Stomach smooth muscle (tissue), 2 donors: Measurements from ENCODE around the gene TMEM63A.

Source experiments
- H3K27ac ChIP-seq: one replicate; pipeline ENCODE4 v1.7.0; 2013; ENCODE audit warnings: mild to moderate bottlenecking, low read length, inconsistent platforms
- H3K27me3 ChIP-seq, 2 donors: one replicate each; pipeline ENCODE4 v1.7.0; 2013; ENCODE audit warnings: low read length in 2 of 2; ENCODE audit not compliant: insufficient read depth in 2 of 2, control insufficient read depth in 1 of 2
- H3K36me3 ChIP-seq, 2 donors: one replicate each; pipeline ENCODE4 v1.7.0; 2013; ENCODE audit warnings: low read length in 2 of 2; ENCODE audit not compliant: control insufficient read depth in 2 of 2, insufficient read depth in 2 of 2
- H3K4me1 ChIP-seq: one replicate; pipeline ENCODE4 v1.7.0; 2013; ENCODE audit warnings: low read length; ENCODE audit not compliant: control insufficient read depth, insufficient read depth
- H3K4me3 ChIP-seq, 2 donors: one replicate each; pipeline ENCODE4 v1.7.0; 2013; ENCODE audit warnings: low read length in 2 of 2
- H3K9ac ChIP-seq, 2 donors: one replicate each; pipeline ENCODE4 v1.7.0; 2013; ENCODE audit warnings: low read length in 2 of 2, mild to moderate bottlenecking in 1 of 2
- H3K9me3 ChIP-seq, 2 donors: one replicate each; pipeline ENCODE4 v1.7.0; 2013; ENCODE audit warnings: low read length in 2 of 2; ENCODE audit not compliant: control insufficient read depth in 2 of 2
- donor health status: healthy.
- donor health status: Pancreatic carcinoma.

Gene TMEM63A

GRCh38 chr1:225883616-225884265 lies 1.6 kb upstream of the TMEM63A start:
- H3K9ac ChIP-seq = peak overlapping the region in 1 of 2 donors; percentile 77
- no peaks in the 10 kb centered on the region for H3K9me3 ChIP-seq
- no peak overlapping the region for H3K27ac ChIP-seq
- H3K27me3 ChIP-seq = no peaks in the 10 kb centered on the region
- H3K36me3 ChIP-seq = no peaks in the 10 kb centered on the region
- peaks cover 30% of the 10 kb centered on the region for H3K4me1 ChIP-seq
- peak overlapping the region in 1 of 2 donors; percentile 94 for H3K4me3 ChIP-seq

GRCh38 chr1:225882694-225883615 lies 775 bp upstream of the TMEM63A start:
- H3K27me3 ChIP-seq = no peaks in the 10 kb centered on the region
- peak overlapping the region; percentile 77 to 85 for H3K9ac ChIP-seq
- H3K4me3 ChIP-seq = peak overlapping the region; percentile 94
- H3K9me3 ChIP-seq = no peaks in the 10 kb centered on the region
- H3K36me3 ChIP-seq = no peaks in the 10 kb centered on the region
- H3K27ac ChIP-seq = peak overlapping the region; percentile 64
- peaks cover 38% of the 10 kb centered on the region for H3K4me1 ChIP-seq

GRCh38 chr1:225881081-225881958 lies 860 bp downstream of the TMEM63A start:
- Histone ChIP-seq H3K4me3 (peak overlapping the region; percentile 94), H3K36me3 (peaks cover 3 to 6% of the 10 kb centered on the region in 2 donors), H3K27ac (peak overlapping the region; percentile 64), H3K9me3 (no peaks in the 10 kb centered on the region), H3K9ac (peak overlapping the region; percentile 77 to 83), H3K4me1 (peaks cover 48% of the 10 kb centered on the region), H3K27me3 (no peaks in the 10 kb centered on the region)

GRCh38 chr1:225880636-225881035 lies 1.5 kb downstream of the TMEM63A start:
- H3K4me1 ChIP-seq = peaks cover 48% of the 10 kb centered on the region
- H3K4me3 ChIP-seq = peak overlapping the region; percentile 94
- peak overlapping the region; percentile 75 to 77 for H3K9ac ChIP-seq
- no peaks in the 10 kb centered on the region for H3K9me3 ChIP-seq
- H3K27ac ChIP-seq = peak overlapping the region; percentile 64
- H3K36me3 ChIP-seq = peaks cover 5 to 8% of the 10 kb centered on the region in 2 donors
- no peaks in the 10 kb centered on the region for H3K27me3 ChIP-seq

GRCh38 chr1:225880222-225880588 lies 2.0 kb downstream of the TMEM63A start:
- Histone ChIP-seq H3K9me3 (no peaks in the 10 kb centered on the region), H3K9ac (peak overlapping the region; percentile 9 to 75), H3K4me1 (peaks cover 48% of the 10 kb centered on the region), H3K27ac (peak overlapping the region; percentile 37), H3K36me3 (peaks cover 5 to 12% of the 10 kb centered on the region in 2 donors), H3K4me3 (peak overlapping the region; percentile 94), H3K27me3 (no peaks in the 10 kb centered on the region)

- Histone ChIP-seq H3K27ac (peak overlapping the region; percentile 37), H3K9me3 (no peaks in the 10 kb centered on the region), H3K4me3 (peak overlapping the region; percentile 8 to 14), H3K36me3 (peaks cover 5 to 14% of the 10 kb centered on the region in 2 donors), H3K9ac (peak overlapping the region; percentile 9 to 75), H3K27me3 (no peaks in the 10 kb centered on the region), H3K4me1 (peaks cover 48% of the 10 kb centered on the region)
These were observed 2.5 kb downstream of the TMEM63A start for GRCh38 chr1:225879521-225880221.

GRCh38 chr1:225878282-225878681 lies 3.9 kb downstream of the TMEM63A start:
- Histone ChIP-seq H3K4me1 (peaks cover 48% of the 10 kb centered on the region), H3K4me3 (no peak overlapping the region), H3K9ac (peak overlapping the region in 1 of 2 donors; percentile 55), H3K9me3 (no peaks in the 10 kb centered on the region), H3K36me3 (peaks cover 15 to 26% of the 10 kb centered on the region in 2 donors), H3K27me3 (no peaks in the 10 kb centered on the region), H3K27ac (no peak overlapping the region)

GRCh38 chr1:225877580-225877979 lies 4.6 kb downstream of the TMEM63A start:
- Histone ChIP-seq H3K9ac (peak overlapping the region in 1 of 2 donors; percentile 21), H3K4me3 (peak overlapping the region in 1 of 2 donors; percentile 47), H3K27me3 (no peaks in the 10 kb centered on the region), H3K9me3 (no peaks in the 10 kb centered on the region), H3K36me3 (peaks cover 18 to 30% of the 10 kb centered on the region in 2 donors), H3K4me1 (peaks cover 48% of the 10 kb centered on the region), H3K27ac (peak overlapping the region; percentile 46)

GRCh38 chr1:225876900-225877510 lies 5.2 kb downstream of the TMEM63A start:
- H3K4me3 ChIP-seq = no peak overlapping the region
- H3K4me1 ChIP-seq = peaks cover 48% of the 10 kb centered on the region
- no peaks in the 10 kb centered on the region for H3K9me3 ChIP-seq
- no peak overlapping the region for H3K9ac ChIP-seq
- peaks cover 23 to 32% of the 10 kb centered on the region in 2 donors for H3K36me3 ChIP-seq
- H3K27me3 ChIP-seq = no peaks in the 10 kb centered on the region
- H3K27ac ChIP-seq = peak overlapping the region; percentile 46
